Glutamatergic neuron (in vitro differentiated cells): ENCODE measurements around the gene HMGCL. TPM values are rescaled to one million over a fixed set of nuclear protein-coding genes. Genes with fewer than 3 reads are reported as not detected.
A peak's percentile ranks its signal among the peaks of the same experiment; 100 is the strongest.

Experiments used
- DNase-seq: peaks from one replicate; pipeline ENCODE4 v3.0.0; 2022
- H3K27ac Mint-ChIP-seq: one replicate; pipeline ENCODE4 v1.8.0; 2020; ENCODE audit warnings: mild to moderate bottlenecking, mixed read lengths, inconsistent platforms; ENCODE audit not compliant: unreplicated experiment
- H3K27me3 Mint-ChIP-seq: one replicate; pipeline ENCODE4 v1.8.0; 2020; ENCODE audit warnings: mild to moderate bottlenecking, moderate library complexity, mixed read lengths, inconsistent platforms; ENCODE audit not compliant: unreplicated experiment
- H3K36me3 Mint-ChIP-seq: one replicate; pipeline ENCODE4 v1.8.0; 2020; ENCODE audit warnings: mild to moderate bottlenecking, mixed read lengths, inconsistent platforms; ENCODE audit not compliant: unreplicated experiment
- H3K4me1 Mint-ChIP-seq: one replicate; pipeline ENCODE4 v1.8.0; 2020; ENCODE audit warnings: mild to moderate bottlenecking, low read depth, mixed read lengths, inconsistent platforms; ENCODE audit not compliant: unreplicated experiment
- H3K4me3 Mint-ChIP-seq: one replicate; pipeline ENCODE4 v1.8.0; 2020; ENCODE audit warnings: mild to moderate bottlenecking, mixed read lengths, inconsistent platforms; ENCODE audit not compliant: unreplicated experiment
- H3K9me3 Mint-ChIP-seq: one replicate; pipeline ENCODE4 v1.8.0; 2020; ENCODE audit warnings: mild to moderate bottlenecking, moderate library complexity, mixed read lengths, inconsistent platforms; ENCODE audit not compliant: unreplicated experiment
- CTCF ChIP-seq: fragments of 200-600 bp; sonication (generic); IDR thresholded peaks from one replicate; pipeline ENCODE4 v1.5.0; 2021; ENCODE audit not compliant: partially characterized antibody, unreplicated experiment
- total RNA-seq: library from RNA; stranded (reverse); fragmentation: NEBNext Ultra II Directional; extraction: Animal tissue kit (Norgen Biotek cat#: 25700); gene quantifications from one replicate; pipeline ENCODE4 v1.2.1, GENCODE V29; 2021; ENCODE audit not compliant: unreplicated experiment

HMGCL gene
- total RNA-seq, 1 donor from 2014 or later: 19.4 TPM

- Mint-ChIP-seq H3K4me3 (peak within 1 kb of the TSS; percentile 98), H3K27ac (peak within 1 kb of the TSS; percentile 80), H3K36me3 (no peaks in the 10 kb centered on the region), H3K9me3 (peaks cover 2% of the 10 kb centered on the region), H3K27me3 (no peaks in the 10 kb centered on the region), H3K4me1 (peaks cover 11% of the 10 kb centered on the region)
- peak; percentile 81 for DNase-seq
- no peak for TF ChIP-seq CTCF
These were observed 47.0 kb downstream of the HMGCL start, which contains the start of gene PITHD1 for GRCh38 chr1:23777979-23778814. PITHD1 (plus strand) TSS chr1:23778418; CDS start chr1:23778516, 98 bp downstream.

GRCh38 chr1:23776217-23776616 is 49.0 kb downstream of the HMGCL start:
- Mint-ChIP-seq H3K9me3 (peaks cover 2% of the 10 kb centered on the region), H3K4me3 (no peak overlapping the region), H3K27ac (no peak overlapping the region), H3K27me3 (no peaks in the 10 kb centered on the region), H3K36me3 (no peaks in the 10 kb centered on the region), H3K4me1 (peaks cover 11% of the 10 kb centered on the region)
- no peak for DNase-seq
- TF ChIP-seq CTCF: no peak

GRCh38 chr1:23774174-23774880 is 50.9 kb downstream of the HMGCL start:
- no peak overlapping the region for H3K27ac Mint-ChIP-seq
- H3K27me3 Mint-ChIP-seq: no peaks in the 10 kb centered on the region
- no peak for DNase-seq
- H3K4me3 Mint-ChIP-seq: no peak overlapping the region
- TF ChIP-seq CTCF: no peak
- peaks cover 2% of the 10 kb centered on the region for H3K9me3 Mint-ChIP-seq
- peaks cover 7% of the 10 kb centered on the region for H3K4me1 Mint-ChIP-seq
- H3K36me3 Mint-ChIP-seq: no peaks in the 10 kb centered on the region

- no peak for DNase-seq
- Mint-ChIP-seq H3K4me1 (peaks cover 3% of the 10 kb centered on the region), H3K27ac (no peak overlapping the region), H3K9me3 (peaks cover 2% of the 10 kb centered on the region), H3K4me3 (no peak overlapping the region), H3K36me3 (no peaks in the 10 kb centered on the region), H3K27me3 (no peaks in the 10 kb centered on the region)
- no peak for TF ChIP-seq CTCF
These were observed 52.4 kb downstream of the HMGCL start for GRCh38 chr1:23772854-23773242.
